Measurements from ENCODE around the gene ANKRD16. TPM values are rescaled to one million over a fixed set of nuclear protein-coding genes. Genes with fewer than 3 reads are reported as not detected.
A peak's percentile ranks its signal among the peaks of the same experiment; 100 is the strongest.

The ANKRD16 gene
- total and polyA plus RNA-seq, 2 of the 13 experiments (the other 11 are each of a cell fraction or from before 2014, with no cell fraction given): 8.0 to 11.4 TPM

- CTCF ChIA-PET (ENCODE audit: low intra/inter-chr PET ratio, low total read pairs): no interaction called here
- Histone ChIP-seq H3K4me2 (ENCODE audit: low read depth, low read length) (peak overlapping the region; percentile 36), H3K27ac (ENCODE audit: extremely low read length, insufficient read depth, low read length) (no peak overlapping the region), H3K4me3 (replicated peaks in 1 of 3; ENCODE audit: insufficient read depth in 1 of 3, low read depth in 2 of 3, low read length in 3 of 3) (no peak overlapping the region), H3K36me3 (replicated peaks in 1 of 2; ENCODE audit: control insufficient read depth in 1 of 2, insufficient read depth in 2 of 2, low read length in 2 of 2) (peaks cover 8 to 23% of the 10 kb centered on the region in 2 experiments), H2AFZ (ENCODE audit: low read length) (no peak overlapping the region), H3K9me3 (ENCODE audit: low read length) (no peaks in the 10 kb centered on the region), H4K20me1 (ENCODE audit: insufficient read depth, low read length) (peaks cover 8% of the 10 kb centered on the region), H3K9ac (ENCODE audit: insufficient read depth, low read depth, low read length) (no peak overlapping the region), H3K27me3 (ENCODE audit: control insufficient read depth in 1 of 2, insufficient read depth in 2 of 2, low read length in 2 of 2) (no peaks in the 10 kb centered on the region; a peak in 1 of 5 replicates), H3K79me2 (ENCODE audit: insufficient read depth, low read length) (peaks cover 59% of the 10 kb centered on the region), H3K4me1 (ENCODE audit: insufficient read depth, low read length) (peaks cover 43% of the 10 kb centered on the region)
- no peak for TF ChIP-seq NR2F1 (CRISPR knock-in tag; IDR thresholded peaks at IDR 0.05)
- in situ Hi-C loops (cut with HindIII; ENCODE audit: extremely low pct_ligation_motif_present, low pct_unique_long_range_greater_than_20kb) (no loop called here), intact Hi-C loops (cut with micrococcal nuclease; ENCODE audit: unreplicated experiment) (no loop called here)
- DNase-seq (ENCODE audit: low spot score) (no peak), ATAC-seq (no peak), FAIRE-seq (no peak)
- BruUV-seq (replicated peaks): no TSS peak
- POLR2A ChIA-PET: no interaction called here
- whole genome bisulfite sequencing (ENCODE audit: low lambda C conversion rate): 99% methylated on average over 8 of the region's 8 CpGs
These were observed 2.3 kb upstream of the ANKRD16 start for GRCh38 chr10:5892007-5892406.

- ATAC-seq: no peak
- Histone ChIP-seq H3K4me3 (replicated peaks in 1 of 3; ENCODE audit: insufficient read depth in 1 of 3, low read depth in 2 of 3, low read length in 3 of 3) (peak overlapping the region; percentile 76 to 94 (median 85)), H3K4me1 (ENCODE audit: insufficient read depth, low read length) (peaks cover 53% of the 10 kb centered on the region), H3K9me3 (ENCODE audit: low read length) (no peaks in the 10 kb centered on the region), H4K20me1 (ENCODE audit: insufficient read depth, low read length) (peaks cover 8% of the 10 kb centered on the region), H3K27ac (ENCODE audit: extremely low read length, insufficient read depth, low read length) (peak overlapping the region; percentile 66), H3K9ac (ENCODE audit: insufficient read depth, low read depth, low read length) (peak overlapping the region; percentile 91), H3K4me2 (ENCODE audit: low read depth, low read length) (peak overlapping the region; percentile 91), H3K36me3 (replicated peaks in 1 of 2; ENCODE audit: control insufficient read depth in 1 of 2, insufficient read depth in 2 of 2, low read length in 2 of 2) (peaks cover 6 to 25% of the 10 kb centered on the region in 2 experiments), H2AFZ (ENCODE audit: low read length) (no peak overlapping the region), H3K27me3 (ENCODE audit: control insufficient read depth in 1 of 2, insufficient read depth in 2 of 2, low read length in 2 of 2) (no peaks in the 10 kb centered on the region; a peak in 1 of 5 replicates), H3K79me2 (ENCODE audit: insufficient read depth, low read length) (peaks cover 63% of the 10 kb centered on the region)
- TSS peak; percentile 51 for BruUV-seq (replicated peaks)
- FAIRE-seq: no peak
- 66% methylated on average over 7 of the region's 7 CpGs for WGBS (ENCODE audit: low lambda C conversion rate)
- intact Hi-C loops (cut with micrococcal nuclease; ENCODE audit: unreplicated experiment): no loop called here
- no peak for DNase-seq (ENCODE audit: low spot score)
- CTCF ChIA-PET (ENCODE audit: low intra/inter-chr PET ratio, low total read pairs): no interaction called here
- in situ Hi-C loops (cut with HindIII; ENCODE audit: extremely low pct_ligation_motif_present, low pct_unique_long_range_greater_than_20kb): no loop called here
- no peak for TF ChIP-seq ZNF740 (CRISPR knock-in tag; IDR thresholded peaks at IDR 0.05)
- TF ChIP-seq HOXA9 (CRISPR knock-in tag; IDR thresholded peaks at IDR 0.05; ENCODE audit: borderline replicate concordance): 0 out of 2 replicates have a peak, but pooled peaks have one; percentile 2
- no peak for TF ChIP-seq CREB1 (IDR thresholded peaks at IDR 0.05)
- TF ChIP-seq CREB1 (CRISPR knock-in tag; IDR thresholded peaks at IDR 0.05): no peak
- 0 out of 2 replicates have a peak, but pooled peaks have one; percentile 6 for TF ChIP-seq HNF1B (CRISPR knock-in tag; IDR thresholded peaks at IDR 0.05)
- TF ChIP-seq UBTF (CRISPR knock-in tag; IDR thresholded peaks at IDR 0.05): 0 out of 2 replicates have a peak, but pooled peaks have one; percentile 8
- no peak for TF ChIP-seq GMEB1 (CRISPR knock-in tag; IDR thresholded peaks at IDR 0.05; ENCODE audit: borderline replicate concordance)
- TF ChIP-seq ZZZ3 (CRISPR knock-in tag; IDR thresholded peaks at IDR 0.05; ENCODE audit: borderline replicate concordance): no peak
- POLR2A ChIA-PET: interaction anchor here (1.3 to 2.2 kb wide), 4 partner anchors 34 to 231 kb away, joined by 3 to 8 read pairs (median 4); no protein-coding TSS in a partner anchor
These were observed 1.3 kb upstream of the ANKRD16 start for GRCh38 chr10:5891009-5891408.
